VCaP (cell line): ENCODE data around the gene TMEM225B.
"Not testable (repeated sequence)": the region's sequence is repeated elsewhere in the genome, so short reads cannot be mapped to it uniquely, and the experiment has no call there.

Experiments used
- H3K27ac ChIP-seq: fragments of 450-650 bp; 2 replicates; pipeline ENCODE4 v1.5.1; 2017
- CTCF ChIP-seq: fragments of 450-650 bp; conservative IDR thresholded peaks from 2 replicates; pipeline ENCODE4 v1.5.1; 2017; ENCODE audit warnings: mild to moderate bottlenecking, moderate library complexity

Gene TMEM225B

GRCh38 chr7:99653754-99654153, 55.7 kb downstream of the TMEM225B start:
- H3K27ac ChIP-seq: no peak overlapping the region
- no peak for TF ChIP-seq CTCF

DNA sequence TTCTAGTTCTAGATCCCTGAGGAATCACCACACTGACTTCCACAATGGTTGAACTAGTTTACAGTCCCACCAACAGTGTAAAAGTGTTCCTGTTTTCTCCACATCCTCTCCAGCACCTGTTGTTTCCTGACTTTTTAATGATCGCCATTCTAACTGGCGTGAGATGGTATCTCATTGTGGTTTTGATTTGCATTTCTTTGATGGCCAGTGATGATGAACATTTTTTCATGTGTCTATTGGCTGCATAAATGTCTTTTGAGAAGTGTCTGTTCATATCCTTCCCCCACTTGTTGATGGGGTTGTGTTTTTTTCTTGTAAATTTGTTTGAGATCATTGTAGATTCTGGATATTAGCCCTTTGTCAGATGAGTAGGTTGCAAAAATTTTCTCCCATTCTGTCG, 56.6 kb downstream of the TMEM225B start:
- H3K27ac ChIP-seq: not testable (repeated sequence)

- not testable (repeated sequence) for H3K27ac ChIP-seq
Measured at GRCh38 chr7:99657879-99658278, 59.8 kb downstream of the TMEM225B start.
